H1 (cell line): ENCODE data around the gene GPC6. TPM values are rescaled to one million over a fixed set of nuclear protein-coding genes. Genes with fewer than 3 reads are reported as not detected.

Experiments used
- CTCF ChIA-PET: fragments of 300-600 bp; sonication (Branson Sonifier 250); formaldehyde crosslinking; loops from one replicate; lab custom pipeline; 2021; ENCODE audit not compliant: partially characterized antibody; lab: Charles Lee
- POLR2A ChIA-PET: fragments of 300-600 bp; sonication (Branson Sonifier 250); formaldehyde crosslinking; loops from one replicate; lab custom pipeline; 2021; ENCODE audit warnings: inconsistent platforms; ENCODE audit not compliant: partially characterized antibody; lab: Charles Lee
- DNase-seq, 2 experiments: peaks; one replicate each; pipeline versions ENCODE4 v3.0.0 to v3.0.0-alpha.2; 2010 to 2022; ENCODE audit warnings: low spot score in 2 of 2, low read depth in 1 of 2, mixed read lengths in 1 of 2
- FAIRE-seq: peaks from 2 replicates; lab custom pipeline; 2011; peaks lifted over from hg19 to GRCh38; lab: Jason Lieb, UNC
- H2AFZ ChIP-seq: 2 replicates; pipeline ENCODE4 v1.8.1; 2012; ENCODE audit warnings: low read length, inconsistent platforms
- H2AK5ac ChIP-seq: 2 replicates; pipeline ENCODE4 v1.6.1; 2013; ENCODE audit warnings: low read depth, low read length
- H2BK120ac ChIP-seq: replicated peaks from 2 replicates; pipeline ENCODE3; 2013; ENCODE audit warnings: low read depth, low read length, inconsistent platforms
- H2BK12ac ChIP-seq: 2 replicates; pipeline ENCODE4 v1.6.1; 2013; ENCODE audit warnings: low read depth, low read length
- H2BK15ac ChIP-seq: 2 replicates; pipeline ENCODE4 v1.6.1; 2013; ENCODE audit warnings: low read length
- H2BK20ac ChIP-seq: 2 replicates; pipeline ENCODE4 v1.6.1; 2013; ENCODE audit warnings: low read length
- H2BK5ac ChIP-seq: 2 replicates; pipeline ENCODE4 v1.6.1; 2013; ENCODE audit warnings: low read depth, low read length
- H3K14ac ChIP-seq: 2 replicates; pipeline ENCODE4 v1.6.1; 2013; ENCODE audit warnings: inconsistent platforms; ENCODE audit not compliant: insufficient read length
- H3K18ac ChIP-seq: 2 replicates; pipeline ENCODE4 v1.6.1; 2013; ENCODE audit warnings: low read length; ENCODE audit errors: extremely low read depth
- H3K23ac ChIP-seq: 2 replicates; pipeline ENCODE4 v1.6.1; 2013; ENCODE audit warnings: inconsistent platforms; ENCODE audit not compliant: insufficient read length
- H3K23me2 ChIP-seq: 2 replicates; pipeline ENCODE4 v1.6.1; 2013; ENCODE audit warnings: low read depth, low read length
- H3K27ac ChIP-seq: 2 replicates; pipeline ENCODE4 v1.6.1; 2011; ENCODE audit warnings: low read depth, low read length, inconsistent platforms
- H3K27me3 ChIP-seq, 4 experiments: replicated peaks in 1 of 4; 1 replicate in 1 of 4; 2 replicates in 3 of 4; pipeline versions ENCODE4 v1.6.1 to v1.8.1; 2011 to 2013; ENCODE audit warnings: low read length in 3 of 4, mild to moderate bottlenecking in 3 of 4, inconsistent platforms in 2 of 4, mixed read lengths in 2 of 4, moderate library complexity in 1 of 4; ENCODE audit not compliant: control insufficient read depth in 3 of 4, insufficient read depth in 3 of 4; ENCODE audit errors: extremely low read depth in 1 of 4
- H3K36me3 ChIP-seq, 4 experiments: 2 replicates each; pipeline versions ENCODE4 v1.6.1 to v1.8.1; 2011 to 2013; ENCODE audit warnings: mild to moderate bottlenecking in 4 of 4, low read length in 3 of 4, moderate library complexity in 2 of 4, control low read depth in 1 of 4, inconsistent platforms in 1 of 4; ENCODE audit not compliant: insufficient read depth in 4 of 4, control insufficient read depth in 2 of 4
- H3K4ac ChIP-seq: replicated peaks from 2 replicates; pipeline ENCODE3; 2013; ENCODE audit warnings: low read length, low read depth, mixed read lengths, inconsistent platforms; ENCODE audit not compliant: insufficient read length
- H3K4me1 ChIP-seq, 4 experiments: replicated peaks in 1 of 4; 1 replicate in 1 of 4; 2 replicates in 3 of 4; pipeline versions ENCODE4 v1.6.1 to v1.8.1; 2011 to 2013; ENCODE audit warnings: low read length in 3 of 4, inconsistent platforms in 2 of 4, mixed read lengths in 1 of 4; ENCODE audit not compliant: insufficient read depth in 4 of 4, control insufficient read depth in 3 of 4
- H3K4me2 ChIP-seq, 2 experiments: 2 replicates each; pipeline versions ENCODE4 v1.6.1 to v1.8.1; 2011 to 2013; ENCODE audit warnings: low read depth in 2 of 2, low read length in 2 of 2, control low read depth in 1 of 2, inconsistent platforms in 1 of 2, mild to moderate bottlenecking in 1 of 2; ENCODE audit not compliant: insufficient read depth in 1 of 2
- H3K4me3 ChIP-seq, 4 experiments: fragments of 200-600, 300-600 bp in 1 of 4; sonication (generic), shearing (Covaris generic), sonication (Bioruptor Twin) in 1 of 4; 2 replicates each; pipeline versions ENCODE4 v1.5.1 to v1.8.1; 2011 to 2016; ENCODE audit warnings: low read length in 4 of 4, low read depth in 3 of 4, control low read depth in 2 of 4, inconsistent platforms in 2 of 4, mild to moderate bottlenecking in 2 of 4, mixed read lengths in 1 of 4, moderate library complexity in 1 of 4; ENCODE audit not compliant: insufficient read depth in 2 of 4; ENCODE audit errors: extremely low read depth in 1 of 4
- H3K56ac ChIP-seq: replicated peaks from 2 replicates; pipeline ENCODE3; 2013; ENCODE audit warnings: low read depth, mild to moderate bottlenecking, mixed read lengths, low read length, inconsistent platforms; ENCODE audit not compliant: insufficient read length
- H3K79me1 ChIP-seq: 2 replicates; pipeline ENCODE4 v1.6.1; 2013; ENCODE audit warnings: low read depth, low read length, control low read depth
- H3K79me2 ChIP-seq, 2 experiments: 2 replicates each; pipeline versions ENCODE4 v1.6.1 to v1.8.1; 2012 to 2013; ENCODE audit warnings: low read length in 2 of 2, mild to moderate bottlenecking in 2 of 2, inconsistent platforms in 1 of 2; ENCODE audit not compliant: insufficient read depth in 2 of 2, control insufficient read depth in 1 of 2
- H3K9ac ChIP-seq, 4 experiments: replicated peaks in 1 of 4; 1 replicate in 1 of 4; 2 replicates in 3 of 4; pipeline versions ENCODE4 v1.6.1 to v1.8.1; 2011 to 2013; ENCODE audit warnings: low read depth in 3 of 4, low read length in 3 of 4, control low read depth in 2 of 4, mild to moderate bottlenecking in 2 of 4, moderate library complexity in 2 of 4, inconsistent platforms in 1 of 4; ENCODE audit errors: extremely low read depth in 1 of 4
- H3K9me3 ChIP-seq, 2 experiments: 2 replicates each; pipeline versions ENCODE4 v1.6.1 to v1.8.1; 2012 to 2013; ENCODE audit warnings: mild to moderate bottlenecking in 2 of 2, moderate library complexity in 2 of 2, control low read depth in 1 of 2, inconsistent platforms in 1 of 2, low read depth in 1 of 2, low read length in 1 of 2, mixed read lengths in 1 of 2; ENCODE audit not compliant: insufficient read depth in 2 of 2
- H4K20me1 ChIP-seq, 2 experiments: replicated peaks in 1 of 2; 2 replicates each; pipeline versions ENCODE3 to v1.8.1; 2011 to 2013; ENCODE audit warnings: inconsistent platforms in 2 of 2, low read length in 2 of 2, mild to moderate bottlenecking in 1 of 2; ENCODE audit not compliant: insufficient read depth in 2 of 2, control insufficient read depth in 1 of 2
- H4K5ac ChIP-seq: 2 replicates; pipeline ENCODE4 v1.6.1; 2013; ENCODE audit warnings: low read length, low read depth, mixed read lengths, inconsistent platforms; ENCODE audit not compliant: insufficient read length
- H4K8ac ChIP-seq: 2 replicates; pipeline ENCODE4 v1.8.0; 2013; ENCODE audit warnings: mild to moderate bottlenecking, moderate library complexity, low read length, inconsistent platforms; ENCODE audit not compliant: insufficient read depth; ENCODE audit errors: extremely low read depth
- H4K91ac ChIP-seq: replicated peaks from 2 replicates; pipeline ENCODE3; 2013; ENCODE audit warnings: low read length, mixed read lengths, inconsistent platforms; ENCODE audit not compliant: insufficient read length
- CEBPB ChIP-seq: IDR thresholded peaks from 2 replicates; pipeline ENCODE4 v1.6.1; 2012; ENCODE audit warnings: low read depth, low read length
- CHD2 ChIP-seq: IDR thresholded peaks from 2 replicates; pipeline ENCODE4 v1.6.1; 2012; ENCODE audit warnings: low read length, improper control_type of control experiment
- EGR1 ChIP-seq: IDR thresholded peaks from 2 replicates; pipeline ENCODE4 v1.6.1; 2011; ENCODE audit warnings: low read depth, low read length, borderline replicate concordance
- RAD21 ChIP-seq, 2 experiments: IDR thresholded peaks in 1 of 2; conservative IDR thresholded peaks in 1 of 2; 2 replicates each; pipeline ENCODE4 v1.6.1; 2011; ENCODE audit warnings: low read depth in 2 of 2, low read length in 2 of 2, improper control_type of control experiment in 1 of 2, inconsistent platforms in 1 of 2, mild to moderate bottlenecking in 1 of 2, moderate library complexity in 1 of 2
- RXRA ChIP-seq: IDR thresholded peaks from 2 replicates; pipeline ENCODE4 v1.6.1; 2011; ENCODE audit warnings: low read depth, mild to moderate bottlenecking, low read length, moderate library complexity; ENCODE audit not compliant: insufficient read depth
- SAP30 ChIP-seq: fragments of 300-600 bp; sonication (generic); IDR thresholded peaks from 2 replicates; pipeline ENCODE4 v1.7.1; 2012; ENCODE audit warnings: low read length, moderate library complexity, mild to moderate bottlenecking, inconsistent platforms; ENCODE audit not compliant: insufficient read depth, insufficient replicate concordance
- SP4 ChIP-seq: IDR thresholded peaks from 2 replicates; pipeline ENCODE4 v1.6.1; 2012; ENCODE audit warnings: low read length, inconsistent platforms
- SUZ12 ChIP-seq: fragments of 200-600 bp; sonication (generic); IDR thresholded peaks from 2 replicates; pipeline ENCODE4 v1.6.1; 2012; ENCODE audit warnings: mild to moderate bottlenecking, inconsistent platforms, low read length, moderate library complexity, mixed read lengths
- TBP ChIP-seq: IDR thresholded peaks from 2 replicates; pipeline ENCODE4 v1.6.1; 2011; ENCODE audit warnings: low read depth, low read length, improper control_type of control experiment
- TCF12 ChIP-seq: IDR thresholded peaks from 2 replicates; pipeline ENCODE4 v1.6.1; 2011; ENCODE audit warnings: low read depth, mild to moderate bottlenecking, low read length
- YY1 ChIP-seq: IDR thresholded peaks from 2 replicates; pipeline ENCODE4 v1.6.1; 2011; ENCODE audit warnings: low read depth, mild to moderate bottlenecking, low read length
- WGBS, 2 experiments: shearing (Covaris generic) in 1 of 2; methylation state at CpG; one replicate each; pipeline versions ENCODE4 v1.1.6 to v1.1.7; 2013 to 2015; ENCODE audit warnings: low lambda C conversion rate in 2 of 2, mixed read lengths in 2 of 2, inconsistent platforms in 1 of 2, low coverage in 1 of 2, missing lambda C conversion rate in 1 of 2; ENCODE audit not compliant: insufficient replicate concordance in 2 of 2, insufficient coverage in 1 of 2, insufficient read length in 1 of 2; ENCODE audit errors: extremely low coverage in 1 of 2, missing lambda C conversion rate in 1 of 2; 5-methylcytosine and 5-hydroxymethylcytosine counted together
- polyA plus RNA-seq, 7 experiments: library from polyadenylated mRNA; depleted of rRNA in 3 of 7; stranded (reverse) in 5 of 7; unstranded in 2 of 7; fragments of >200 nt in 5 of 7; fragments of 200-250 nt in 2 of 7; gene quantifications; 1 replicate in 5 of 7; 2 replicates in 1 of 7; 4 replicates in 1 of 7; pipeline versions ENCODE4 v1.2.1 to v1.2.3, GENCODE V29; 2011 to 2013; ENCODE audit warnings: missing spikeins in 2 of 7, mixed read lengths in 2 of 7
- total RNA-seq: library from RNA; stranded (reverse); fragmentation: NEBNext Ultra II Directional; extraction: Animal tissue kit (Norgen Biotek cat#: 25700); gene quantifications from 2 replicates; pipeline ENCODE4 v1.2.1, GENCODE V29; 2021
- TF ChIP-seq, protein P1 (sequence below): IDR thresholded peaks from 2 replicates; pipeline ENCODE4 v1.6.1; 2012; ENCODE audit warnings: low read length, inconsistent platforms
- TF ChIP-seq, protein P2 (sequence below): IDR thresholded peaks from 2 replicates; pipeline ENCODE4 v1.6.1; 2011; ENCODE audit warnings: low read depth, mild to moderate bottlenecking, low read length; ENCODE audit not compliant: insufficient read depth

GPC6 gene
- total and polyA plus RNA-seq, 2 of the 8 experiments (the other 6 are each of a cell fraction or from before 2014, with no cell fraction given), result 5.4 to 12.0 TPM

DNA sequence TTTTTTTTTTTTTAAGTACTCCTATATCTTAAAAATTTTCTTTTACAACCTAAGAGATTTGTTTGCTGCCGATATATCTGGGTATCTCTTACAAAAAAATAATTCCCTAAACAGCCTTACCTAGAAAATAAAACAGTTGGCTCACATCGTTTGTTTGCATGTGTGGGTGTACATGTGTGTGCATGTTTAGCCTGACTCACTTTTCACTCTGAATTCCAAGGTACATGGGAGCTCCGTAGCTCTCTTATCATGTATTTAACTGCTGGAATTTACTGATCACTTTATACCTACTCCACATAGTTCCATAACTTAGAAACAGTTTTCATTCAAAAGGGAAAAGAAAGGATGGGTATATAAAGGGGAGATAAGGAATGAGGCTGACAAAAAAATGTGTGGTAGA lies 616.5 kb downstream of the GPC6 start:
- Histone ChIP-seq H3K4me1 (peaks cover 0 to 2% (median 0%) of the 10 kb centered on the region in 4 experiments; a peak in 1 of 7 replicates), H3K36me3 (no peaks in the 10 kb centered on the region), H3K23me2 (no peaks in the 10 kb centered on the region), H2BK120ac (no peak overlapping the region), H3K4me3 (no peak overlapping the region), H3K4me2 (no peak overlapping the region), H3K23ac (no peak overlapping the region), H2BK12ac (no peak overlapping the region), H3K27ac (no peak overlapping the region), H2BK5ac (no peak overlapping the region), H4K8ac (no peak overlapping the region), H3K9ac (no peak overlapping the region), H3K27me3 (no peaks in the 10 kb centered on the region), H3K79me2 (no peaks in the 10 kb centered on the region), H3K4ac (no peak overlapping the region), H2AK5ac (no peak overlapping the region), H2AFZ (no peak overlapping the region), H3K56ac (no peak overlapping the region), H3K14ac (no peak overlapping the region), H3K18ac (no peak overlapping the region), H4K20me1 (no peaks in the 10 kb centered on the region), H2BK20ac (no peak overlapping the region), H2BK15ac (no peak overlapping the region), H3K9me3 (no peaks in the 10 kb centered on the region), H4K91ac (no peak overlapping the region), H4K5ac (no peak overlapping the region), H3K79me1 (no peaks in the 10 kb centered on the region; the same call in 1 of the 2 replicates)
- POLR2A ChIA-PET, result no interaction called here
- no peak for FAIRE-seq
- CTCF ChIA-PET, result no interaction called here
- no peak for DNase-seq
- 90% methylated on average over 3 of the region's 3 CpGs; no CpG with 5 or more reads in 1 of the 2 experiments for WGBS, 2 experiments
- TF ChIP-seq RXRA (no peak), SAP30 (no peak), YY1 (no peak), RAD21 (IDR thresholded peaks at IDR 0.05 in 1 of 2, conservative IDR thresholded peaks at IDR 0.05 in 1 of 2; ENCODE audit: low read depth in 2 of 2, low read length in 2 of 2) (no peak), CHD2 (no peak), TBP (no peak), TCF12 (no peak), SUZ12 (no peak), EGR1 (no peak), CEBPB (no peak), SP4 (no peak)
- TF ChIP-seq, protein P1, sequence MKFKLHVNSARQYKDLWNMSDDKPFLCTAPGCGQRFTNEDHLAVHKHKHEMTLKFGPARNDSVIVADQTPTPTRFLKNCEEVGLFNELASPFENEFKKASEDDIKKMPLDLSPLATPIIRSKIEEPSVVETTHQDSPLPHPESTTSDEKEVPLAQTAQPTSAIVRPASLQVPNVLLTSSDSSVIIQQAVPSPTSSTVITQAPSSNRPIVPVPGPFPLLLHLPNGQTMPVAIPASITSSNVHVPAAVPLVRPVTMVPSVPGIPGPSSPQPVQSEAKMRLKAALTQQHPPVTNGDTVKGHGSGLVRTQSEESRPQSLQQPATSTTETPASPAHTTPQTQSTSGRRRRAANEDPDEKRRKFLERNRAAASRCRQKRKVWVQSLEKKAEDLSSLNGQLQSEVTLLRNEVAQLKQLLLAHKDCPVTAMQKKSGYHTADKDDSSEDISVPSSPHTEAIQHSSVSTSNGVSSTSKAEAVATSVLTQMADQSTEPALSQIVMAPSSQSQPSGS, result no peak
- TF ChIP-seq, protein P2, sequence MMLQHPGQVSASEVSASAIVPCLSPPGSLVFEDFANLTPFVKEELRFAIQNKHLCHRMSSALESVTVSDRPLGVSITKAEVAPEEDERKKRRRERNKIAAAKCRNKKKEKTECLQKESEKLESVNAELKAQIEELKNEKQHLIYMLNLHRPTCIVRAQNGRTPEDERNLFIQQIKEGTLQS, result no peak
